Measurements from ENCODE around the gene TMEM209. TPM values are rescaled to one million over a fixed set of nuclear protein-coding genes. Genes with fewer than 3 reads are reported as not detected.
"Not testable (repeated sequence)": the region's sequence is repeated elsewhere in the genome, so short reads cannot be mapped to it uniquely, and the experiment has no call there.

TMEM209 gene
- total RNA-seq, 2 experiments from 2014 or later, result 36.0 to 37.3 TPM

GRCh38 chr7:130229981-130230380 lies 24.8 kb upstream of the TMEM209 start:
- H3K36me3 Mint-ChIP-seq (ENCODE audit: low read depth); H3K4me1 Mint-ChIP-seq (ENCODE audit: low read depth); CTCF ChIA-PET; H3K4me3 Mint-ChIP-seq; H3K9me3 Mint-ChIP-seq; H3K27ac Mint-ChIP-seq; H3K27me3 Mint-ChIP-seq (ENCODE audit: low read depth); intact Hi-C loops (cut with micrococcal nuclease); DNase-seq: not testable (repeated sequence)

GRCh38 chr7:130228840-130229502 lies 23.8 kb upstream of the TMEM209 start:
- CTCF ChIA-PET, result interaction anchor here (1.1 kb wide), 1 partner anchor 14 kb away, joined by 3 read pairs; no protein-coding TSS in a partner anchor
- Mint-ChIP-seq H3K9me3 (no peaks in the 10 kb centered on the region), H3K27me3 (ENCODE audit: low read depth) (no peaks in the 10 kb centered on the region), H3K4me3 (no peak overlapping the region), H3K36me3 (ENCODE audit: low read depth) (no peaks in the 10 kb centered on the region), H3K4me1 (ENCODE audit: low read depth) (no peaks in the 10 kb centered on the region), H3K27ac (no peak overlapping the region)
- DNase-seq, result no peak
- intact Hi-C loops (cut with micrococcal nuclease), result no loop called here

- CTCF ChIA-PET, result interaction anchor here (1.1 kb wide), 1 partner anchor 15 kb away, joined by 3 read pairs; no protein-coding TSS in a partner anchor
- Mint-ChIP-seq H3K36me3 (ENCODE audit: low read depth) (no peaks in the 10 kb centered on the region), H3K9me3 (no peaks in the 10 kb centered on the region), H3K4me3 (no peak overlapping the region), H3K4me1 (ENCODE audit: low read depth) (no peaks in the 10 kb centered on the region), H3K27me3 (ENCODE audit: low read depth) (no peaks in the 10 kb centered on the region), H3K27ac (no peak overlapping the region)
- DNase-seq, result no peak
- intact Hi-C loops (cut with micrococcal nuclease), result no loop called here
These were observed 22.8 kb upstream of the TMEM209 start for GRCh38 chr7:130227883-130228575.

DNA sequence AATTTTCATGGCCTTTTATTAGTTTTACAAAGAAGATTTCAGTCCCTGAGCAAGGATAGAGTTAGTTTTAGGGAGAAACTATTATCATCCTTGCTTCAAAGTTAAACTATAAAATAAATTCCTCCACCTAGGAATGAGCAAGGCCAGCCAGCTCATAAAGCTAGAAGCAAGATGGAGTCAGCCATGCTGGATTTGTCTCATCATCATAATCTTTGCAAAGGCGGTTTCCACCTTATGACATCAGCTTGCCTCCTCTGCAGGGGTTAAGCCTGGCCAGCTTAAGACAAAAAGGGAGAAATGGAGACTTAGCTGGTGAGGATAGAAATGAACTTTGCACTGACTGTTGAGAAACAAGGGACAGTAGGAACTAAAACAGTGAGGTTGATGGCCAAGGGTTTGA lies 21.1 kb upstream of the TMEM209 start:
- CTCF ChIA-PET, result interaction anchor here (0.5 to 0.7 kb wide), 3 partner anchors 9 to 813 kb away, joined by 3 to 6 read pairs (median 4); no protein-coding TSS in a partner anchor
- Mint-ChIP-seq H3K27ac (no peak overlapping the region), H3K27me3 (ENCODE audit: low read depth) (no peaks in the 10 kb centered on the region)

DNA sequence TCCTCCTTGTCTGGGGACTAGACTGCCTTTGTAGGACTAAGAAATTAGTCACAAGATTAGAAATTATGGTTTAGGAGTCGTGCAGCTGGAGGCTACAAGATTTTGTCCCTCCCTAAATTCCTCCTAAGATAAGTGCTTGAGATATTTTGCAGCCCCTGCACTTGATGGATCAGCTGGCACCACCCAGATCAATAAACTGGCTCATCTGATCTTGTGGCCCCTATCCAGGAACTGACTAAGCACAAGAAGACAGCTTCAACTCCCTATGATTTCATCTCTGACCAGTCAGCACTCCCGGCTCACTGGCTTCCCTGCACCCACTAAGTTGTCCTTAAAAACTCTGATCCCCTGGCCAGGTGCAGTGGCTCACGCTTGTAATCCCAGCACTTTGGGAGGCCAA lies 19.7 kb upstream of the TMEM209 start:
- H3K9me3 Mint-ChIP-seq; H3K27ac Mint-ChIP-seq; H3K4me1 Mint-ChIP-seq (ENCODE audit: low read depth); DNase-seq; intact Hi-C loops (cut with micrococcal nuclease); H3K27me3 Mint-ChIP-seq (ENCODE audit: low read depth); H3K4me3 Mint-ChIP-seq; CTCF ChIA-PET; H3K36me3 Mint-ChIP-seq (ENCODE audit: low read depth): not testable (repeated sequence)

More for the DNA sequence above, 21.1 kb upstream of the TMEM209 start:
- Mint-ChIP-seq H3K4me3 (no peak overlapping the region), H3K36me3 (ENCODE audit: low read depth) (no peaks in the 10 kb centered on the region), H3K4me1 (ENCODE audit: low read depth) (no peaks in the 10 kb centered on the region), H3K9me3 (no peaks in the 10 kb centered on the region)
- intact Hi-C loops (cut with micrococcal nuclease), result no loop called here
- DNase-seq, result no peak

- CTCF ChIA-PET, result no interaction called here
- H3K36me3 Mint-ChIP-seq (ENCODE audit: low read depth), result no peaks in the 10 kb centered on the region
- no peak overlapping the region for H3K27ac Mint-ChIP-seq
- no peaks in the 10 kb centered on the region for H3K27me3 Mint-ChIP-seq (ENCODE audit: low read depth)
- DNase-seq, result no peak
- H3K9me3 Mint-ChIP-seq, result no peaks in the 10 kb centered on the region
- intact Hi-C loops (cut with micrococcal nuclease), result no loop called here
- no peak overlapping the region for H3K4me3 Mint-ChIP-seq
- no peaks in the 10 kb centered on the region for H3K4me1 Mint-ChIP-seq (ENCODE audit: low read depth)
These were observed 19.0 kb upstream of the TMEM209 start for GRCh38 chr7:130224210-130224609.

- Mint-ChIP-seq H3K27ac (no peak overlapping the region), H3K4me1 (ENCODE audit: low read depth) (no peaks in the 10 kb centered on the region), H3K36me3 (ENCODE audit: low read depth) (no peaks in the 10 kb centered on the region), H3K4me3 (no peak overlapping the region), H3K27me3 (ENCODE audit: low read depth) (no peaks in the 10 kb centered on the region), H3K9me3 (no peaks in the 10 kb centered on the region)
- intact Hi-C loops (cut with micrococcal nuclease), result no loop called here
- no peak for DNase-seq
- CTCF ChIA-PET, result no interaction called here
These were observed 18.4 kb upstream of the TMEM209 start for GRCh38 chr7:130223646-130224045.

DNA sequence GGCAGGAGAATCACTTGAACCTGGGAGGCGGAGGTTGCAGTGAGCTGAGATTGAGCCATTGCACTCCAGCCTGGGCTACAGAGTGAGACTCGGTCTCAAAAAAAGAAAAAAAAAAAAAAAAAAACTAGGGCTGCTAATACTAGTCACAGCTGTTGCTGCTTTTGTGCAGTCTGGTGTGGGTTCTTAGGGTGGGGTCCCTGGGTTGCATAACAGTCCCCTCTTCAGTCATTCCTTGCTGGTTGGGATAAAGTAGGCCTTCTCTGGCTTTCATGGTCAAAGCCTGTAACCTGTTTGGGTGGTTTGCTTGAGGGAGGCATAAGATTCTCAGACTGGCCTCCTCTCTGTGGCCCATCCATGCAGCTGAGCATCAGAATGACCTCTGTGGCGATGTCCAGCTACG lies 16.5 kb upstream of the TMEM209 start:
- H3K9me3 Mint-ChIP-seq, result no peaks in the 10 kb centered on the region
- no peak overlapping the region for H3K4me3 Mint-ChIP-seq
- no peaks in the 10 kb centered on the region for H3K36me3 Mint-ChIP-seq (ENCODE audit: low read depth)
- DNase-seq, result no peak
- H3K27ac Mint-ChIP-seq, result no peak overlapping the region
- no peaks in the 10 kb centered on the region for H3K27me3 Mint-ChIP-seq (ENCODE audit: low read depth)
- CTCF ChIA-PET, result no interaction called here
- intact Hi-C loops (cut with micrococcal nuclease), result no loop called here
- no peaks in the 10 kb centered on the region for H3K4me1 Mint-ChIP-seq (ENCODE audit: low read depth)

- no peak overlapping the region for H3K27ac Mint-ChIP-seq
- H3K4me1 Mint-ChIP-seq (ENCODE audit: low read depth), result no peaks in the 10 kb centered on the region
- DNase-seq, result no peak
- no peak overlapping the region for H3K4me3 Mint-ChIP-seq
- CTCF ChIA-PET, result no interaction called here
- no peaks in the 10 kb centered on the region for H3K36me3 Mint-ChIP-seq (ENCODE audit: low read depth)
- intact Hi-C loops (cut with micrococcal nuclease), result no loop called here
- no peaks in the 10 kb centered on the region for H3K27me3 Mint-ChIP-seq (ENCODE audit: low read depth)
- H3K9me3 Mint-ChIP-seq, result no peaks in the 10 kb centered on the region
These were observed 14.7 kb upstream of the TMEM209 start for GRCh38 chr7:130219871-130220270.

- Mint-ChIP-seq H3K4me3 (no peak overlapping the region), H3K36me3 (ENCODE audit: low read depth) (no peaks in the 10 kb centered on the region), H3K9me3 (no peaks in the 10 kb centered on the region), H3K4me1 (ENCODE audit: low read depth) (no peaks in the 10 kb centered on the region), H3K27me3 (ENCODE audit: low read depth) (no peaks in the 10 kb centered on the region), H3K27ac (no peak overlapping the region)
- intact Hi-C loops (cut with micrococcal nuclease), result no loop called here
- CTCF ChIA-PET, result no interaction called here
- DNase-seq, result no peak
These were observed 13.8 kb upstream of the TMEM209 start for GRCh38 chr7:130218806-130219620.

GRCh38 chr7:130216750-130217149 lies 11.5 kb upstream of the TMEM209 start:
- CTCF ChIA-PET, result no interaction called here
- no peak overlapping the region for H3K27ac Mint-ChIP-seq

GRCh38 chr7:130216025-130216424 lies 10.8 kb upstream of the TMEM209 start:
- H3K4me3 Mint-ChIP-seq, result no peak overlapping the region
- CTCF ChIA-PET, result no interaction called here

More at GRCh38 chr7:130216750-130217149, 11.5 kb upstream of the TMEM209 start:
- Mint-ChIP-seq H3K4me1 (ENCODE audit: low read depth) (no peaks in the 10 kb centered on the region), H3K27me3 (ENCODE audit: low read depth) (no peaks in the 10 kb centered on the region), H3K36me3 (ENCODE audit: low read depth) (no peaks in the 10 kb centered on the region), H3K9me3 (no peaks in the 10 kb centered on the region), H3K4me3 (no peak overlapping the region)
- DNase-seq, result no peak
- intact Hi-C loops (cut with micrococcal nuclease), result no loop called here

More at GRCh38 chr7:130216025-130216424, 10.8 kb upstream of the TMEM209 start:
- Mint-ChIP-seq H3K36me3 (ENCODE audit: low read depth) (no peaks in the 10 kb centered on the region), H3K9me3 (no peaks in the 10 kb centered on the region), H3K27me3 (ENCODE audit: low read depth) (no peaks in the 10 kb centered on the region), H3K27ac (no peak overlapping the region), H3K4me1 (ENCODE audit: low read depth) (no peaks in the 10 kb centered on the region)
- intact Hi-C loops (cut with micrococcal nuclease), result no loop called here
- no peak for DNase-seq
